GM21786 (cell line): ENCODE measurements around the gene STXBP1.
"Not testable (repeated sequence)": the region's sequence is repeated elsewhere in the genome, so short reads cannot be mapped to it uniquely, and the experiment has no call there.

Experiments
- ATAC-seq: cut with Tn5 transposase; IDR thresholded peaks from one replicate; pipeline ENCODE4 v1.9.1; 2021; ENCODE audit not compliant: unreplicated experiment

The STXBP1 gene

GRCh38 chr9:127613583-127613954 lies 1.5 kb downstream of the STXBP1 start:
- ATAC-seq = no peak

GRCh38 chr9:127614961-127615360 lies 2.9 kb downstream of the STXBP1 start:
- ATAC-seq = no peak

- not testable (repeated sequence) for ATAC-seq
These were observed 9.4 kb downstream of the STXBP1 start for GRCh38 chr9:127621339-127621970.

GRCh38 chr9:127626752-127627493 lies 14.8 kb downstream of the STXBP1 start:
- no peak for ATAC-seq

- no peak for ATAC-seq
These were observed 15.4 kb downstream of the STXBP1 start for GRCh38 chr9:127627494-127627855.

GRCh38 chr9:127628758-127629467 lies 16.8 kb downstream of the STXBP1 start:
- ATAC-seq = no peak

- no peak for ATAC-seq
These were observed 17.5 kb downstream of the STXBP1 start for GRCh38 chr9:127629468-127630081.

GRCh38 chr9:127633216-127633862 lies 21.3 kb downstream of the STXBP1 start:
- no peak for ATAC-seq

- no peak for ATAC-seq
These were observed 21.9 kb downstream of the STXBP1 start for GRCh38 chr9:127634021-127634420.

- no peak for ATAC-seq
These were observed 22.6 kb downstream of the STXBP1 start for GRCh38 chr9:127634698-127635097.

- ATAC-seq = no peak
These were observed 23.2 kb downstream of the STXBP1 start for GRCh38 chr9:127635201-127635735.

- no peak for ATAC-seq
These were observed 25.3 kb downstream of the STXBP1 start for GRCh38 chr9:127637322-127637847.

GRCh38 chr9:127640908-127641545 lies 28.9 kb downstream of the STXBP1 start:
- no peak for ATAC-seq

- no peak for ATAC-seq
These were observed 30.1 kb downstream of the STXBP1 start for GRCh38 chr9:127642082-127642740.

GRCh38 chr9:127644146-127644827 lies 32.2 kb downstream of the STXBP1 start:
- ATAC-seq = no peak

- ATAC-seq = no peak
These were observed 32.9 kb downstream of the STXBP1 start for GRCh38 chr9:127644943-127645342.

- no peak for ATAC-seq
These were observed 35.4 kb downstream of the STXBP1 start for GRCh38 chr9:127647451-127647850.

- no peak for ATAC-seq
These were observed 38.4 kb downstream of the STXBP1 start for GRCh38 chr9:127650518-127650917.
